CD4-positive, alpha-beta T cell treated with Interferon alpha-2 for 1 hour (primary cell): ENCODE data around the gene MYO6.
A peak's percentile ranks its signal among the peaks of the same experiment; 100 is the strongest.
"Not testable (repeated sequence)": the region's sequence is repeated elsewhere in the genome, so short reads cannot be mapped to it uniquely, and the experiment has no call there.

ENCODE experiments used
- DNase-seq, 2 donors: peaks; one replicate each; pipeline ENCODE4 v3.0.0-alpha.2; 2020 to 2022

MYO6 gene

DNA sequence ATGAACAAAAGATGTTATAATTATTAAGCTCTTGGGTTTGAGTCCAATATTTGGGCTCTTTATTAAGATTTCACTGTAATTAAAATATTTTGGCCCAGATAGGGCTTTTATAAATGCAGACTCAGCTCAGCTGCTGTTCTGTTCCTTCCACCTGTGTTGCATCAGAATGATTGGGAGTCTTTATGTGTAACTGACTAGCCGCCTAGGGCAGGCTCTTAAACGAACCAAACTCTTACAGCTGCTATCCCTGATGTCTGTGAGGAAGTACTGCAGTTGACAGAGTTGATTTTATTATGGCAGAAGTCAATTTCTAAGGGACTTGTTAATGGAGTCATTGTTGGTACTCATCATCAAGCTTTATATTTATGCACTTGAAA is 144.7 kb downstream of the MYO6 start:
- no peak for DNase-seq

DNA sequence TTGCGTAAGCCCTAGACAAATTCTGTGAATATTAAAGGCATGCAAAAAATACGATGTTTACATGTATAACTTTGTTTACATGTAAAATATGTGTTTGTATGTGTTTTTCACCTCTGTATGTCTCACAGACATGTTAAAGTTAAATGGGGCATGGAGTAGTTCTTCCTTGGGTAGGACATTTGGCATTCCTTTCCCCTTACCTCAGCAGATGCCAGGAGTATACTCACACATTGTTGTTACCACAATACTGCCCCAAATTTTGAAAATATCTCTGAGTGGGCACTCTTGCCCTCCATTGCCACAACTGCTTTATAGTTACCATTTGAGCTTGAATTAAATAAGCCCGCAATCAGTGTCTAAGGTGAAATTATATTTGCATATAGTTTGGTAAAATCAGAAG is 147.5 kb downstream of the MYO6 start:
- DNase-seq, result no peak

DNA sequence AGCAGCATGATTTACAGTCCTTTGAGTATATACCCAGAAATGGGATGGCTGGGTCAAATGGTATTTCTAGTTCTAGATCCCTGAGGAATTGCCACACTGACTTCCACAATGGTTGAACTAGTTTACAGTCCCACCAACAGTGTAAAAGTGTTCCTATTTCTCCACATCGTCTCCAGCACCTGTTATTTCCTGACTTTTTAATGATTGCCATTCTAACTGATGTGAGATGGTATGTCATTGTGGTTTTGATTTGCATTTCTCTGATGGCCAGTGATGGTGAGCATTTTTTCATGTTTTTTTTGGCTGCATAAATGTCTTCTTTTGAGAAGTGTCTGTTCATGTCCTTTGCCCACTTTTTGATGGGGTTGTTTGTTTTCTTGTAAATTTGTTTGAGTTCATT is 151.2 kb downstream of the MYO6 start:
- DNase-seq, result not testable (repeated sequence)

DNA sequence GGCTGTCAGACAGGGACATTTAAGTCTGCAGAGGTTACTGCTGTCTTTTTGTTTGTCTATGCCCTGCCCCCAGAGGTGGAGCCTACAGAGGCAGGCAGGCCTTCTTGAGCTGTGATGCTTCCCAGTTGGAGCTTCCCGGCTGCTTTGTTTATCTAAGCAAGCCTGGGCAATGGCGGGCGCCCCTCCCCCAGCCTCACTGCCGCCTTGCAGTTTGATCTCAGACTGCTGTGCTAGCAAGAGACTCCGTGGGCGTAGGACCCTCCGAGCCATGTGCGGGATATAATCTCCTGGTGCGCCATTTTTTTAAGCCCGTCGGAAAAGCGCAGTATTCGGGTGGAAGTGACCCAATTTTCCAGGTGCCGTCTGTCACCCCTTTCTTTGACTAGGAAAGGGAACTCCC is 156.1 kb downstream of the MYO6 start:
- not testable (repeated sequence) for DNase-seq

DNA sequence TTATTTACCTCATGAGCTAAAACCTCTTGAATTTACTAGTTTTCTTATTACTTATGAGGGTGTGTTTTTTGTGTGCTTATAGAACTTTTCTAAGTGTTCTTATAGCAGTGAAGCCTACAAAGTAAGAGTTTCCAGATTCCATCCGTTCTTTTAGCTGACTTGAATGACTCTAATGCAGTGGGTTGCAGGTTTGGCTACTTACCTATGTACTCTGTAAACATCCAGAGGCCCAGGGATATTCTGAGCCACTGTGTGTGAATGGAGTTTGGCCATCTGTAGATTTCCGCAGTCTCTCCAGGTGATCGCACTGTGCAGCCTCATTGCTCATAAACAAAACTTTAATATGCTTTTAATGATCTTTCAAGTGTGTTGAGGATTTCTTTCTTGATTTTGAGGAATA is 157.8 kb downstream of the MYO6 start:
- DNase-seq, result no peak

DNA sequence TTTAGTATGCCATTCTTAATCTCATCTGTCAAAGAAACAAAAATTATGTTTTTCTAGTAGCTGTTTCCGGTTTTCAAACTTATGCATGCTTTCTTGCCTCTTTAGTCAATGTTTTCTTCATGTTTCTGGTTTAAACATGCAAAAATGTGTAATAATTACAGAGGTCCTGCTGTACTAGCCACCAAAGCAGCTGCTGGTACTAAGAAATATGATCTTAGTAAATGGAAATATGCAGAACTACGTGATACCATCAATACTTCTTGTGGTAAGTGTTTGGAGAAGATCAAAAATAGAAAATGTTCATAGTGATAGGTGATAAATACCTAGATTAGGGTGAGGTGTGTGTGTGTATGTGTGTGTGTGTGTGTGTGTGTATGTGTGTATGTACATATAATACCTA is 158.4 kb downstream of the MYO6 start:
- DNase-seq, result no peak

DNA sequence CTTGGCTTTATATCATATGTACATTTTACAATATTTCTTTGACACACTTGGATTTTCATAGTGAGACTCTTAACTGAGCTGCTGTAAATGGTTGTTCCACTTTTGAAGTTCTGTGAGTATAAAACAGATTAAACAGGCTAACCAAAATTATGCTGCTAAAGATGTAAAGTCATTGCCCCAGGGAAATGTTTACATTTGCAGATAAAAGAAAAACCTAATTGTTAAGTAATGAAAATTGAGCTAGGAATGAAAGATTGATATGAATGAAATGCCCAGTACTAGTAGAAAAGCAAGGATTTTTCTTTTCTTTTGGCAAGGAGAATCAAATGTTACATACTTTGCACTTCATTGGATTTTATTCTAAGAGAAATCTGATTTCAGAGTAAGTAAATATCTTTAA is 164.0 kb downstream of the MYO6 start:
- DNase-seq, result no peak

DNA sequence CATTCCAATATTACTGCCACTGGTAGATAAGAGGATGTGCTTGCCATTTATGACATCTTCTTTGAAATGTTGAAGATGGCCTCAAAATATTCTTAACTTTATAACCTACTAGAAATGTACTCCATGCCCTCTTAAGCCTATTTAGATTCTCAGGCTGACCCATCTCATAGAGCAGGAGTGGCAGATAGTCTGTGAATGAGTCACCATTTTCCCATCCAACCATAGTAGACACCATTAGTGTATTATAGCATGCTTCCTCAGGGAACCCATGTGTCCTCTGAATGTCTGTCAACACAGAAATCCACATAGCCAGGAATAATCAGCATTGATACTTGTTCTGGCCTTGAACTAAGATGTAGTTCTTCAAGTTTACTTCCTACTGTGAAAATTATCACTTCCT is 173.2 kb downstream of the MYO6 start:
- no peak for DNase-seq

DNA sequence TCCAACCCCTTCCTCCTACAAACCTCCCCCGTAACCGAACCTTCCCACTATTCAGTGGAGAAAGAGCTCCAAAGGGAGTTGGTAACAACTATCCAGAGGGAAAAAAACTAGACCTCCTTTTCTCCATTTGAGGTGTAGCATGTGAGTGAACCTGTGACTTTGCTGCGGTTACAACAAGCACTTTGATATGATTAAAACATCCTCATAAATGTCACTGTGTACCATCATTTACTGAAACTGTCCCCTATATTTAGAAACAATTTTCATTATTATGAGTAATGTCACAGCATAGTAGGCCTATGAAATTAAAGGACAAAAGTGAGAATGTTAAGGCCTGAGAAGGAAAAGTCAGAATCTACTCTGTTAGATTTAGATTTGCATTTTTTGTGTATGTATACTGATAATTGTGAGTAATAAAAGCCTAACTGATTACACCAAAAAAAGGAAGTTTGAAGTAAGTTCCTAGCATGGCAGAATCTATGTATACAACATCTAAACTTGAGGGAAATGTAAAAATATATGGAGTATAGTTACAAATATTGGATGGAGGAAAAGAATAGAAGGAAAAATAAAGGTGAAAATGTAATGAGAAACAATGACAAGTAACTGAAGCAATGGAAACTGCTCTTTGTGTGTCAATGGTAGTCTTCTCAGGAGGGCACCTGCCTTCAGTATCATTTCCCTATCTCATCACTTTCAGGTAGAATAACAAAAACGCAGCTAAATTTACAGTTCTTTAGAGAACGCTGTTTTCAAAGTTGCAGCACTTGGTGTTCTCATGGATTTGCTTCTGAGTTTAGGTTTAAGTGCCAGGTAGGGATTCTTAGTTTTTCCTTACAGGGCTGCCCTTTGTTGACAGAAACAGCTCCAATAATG is 177.5 kb downstream of the MYO6 start:
- DNase-seq, result no peak

DNA sequence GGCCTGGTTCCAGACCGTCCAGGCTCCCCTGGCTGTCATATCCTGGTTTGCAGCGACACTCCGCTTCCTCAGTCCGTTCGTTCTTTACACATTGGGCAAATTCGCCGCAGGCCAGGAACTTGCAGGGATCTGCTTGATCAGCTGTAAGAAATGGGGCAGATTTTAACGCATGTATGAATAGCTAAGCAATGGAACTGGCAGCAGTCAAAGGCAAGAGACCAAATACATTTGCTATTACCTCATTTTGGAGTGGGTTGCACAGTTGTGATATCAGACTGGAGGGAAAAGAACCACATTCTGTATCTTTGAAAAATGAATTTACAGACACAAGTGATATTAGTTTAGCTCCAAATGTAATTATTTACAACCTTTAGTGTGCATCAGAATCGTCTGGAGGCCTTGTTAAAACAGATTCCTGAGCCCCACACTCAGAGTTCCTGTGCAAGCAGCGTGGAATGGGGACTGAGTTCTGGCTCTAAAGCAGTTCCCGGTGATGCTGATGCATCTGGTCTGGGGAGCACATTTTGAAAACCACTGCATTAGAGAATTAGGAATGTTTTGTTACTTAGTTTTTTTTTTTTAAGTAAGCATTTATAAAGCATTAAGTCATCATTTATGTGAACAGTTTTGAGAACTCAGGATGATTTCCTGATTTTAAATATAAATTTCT is 182.1 kb downstream of the MYO6 start:
- no peak for DNase-seq

DNA sequence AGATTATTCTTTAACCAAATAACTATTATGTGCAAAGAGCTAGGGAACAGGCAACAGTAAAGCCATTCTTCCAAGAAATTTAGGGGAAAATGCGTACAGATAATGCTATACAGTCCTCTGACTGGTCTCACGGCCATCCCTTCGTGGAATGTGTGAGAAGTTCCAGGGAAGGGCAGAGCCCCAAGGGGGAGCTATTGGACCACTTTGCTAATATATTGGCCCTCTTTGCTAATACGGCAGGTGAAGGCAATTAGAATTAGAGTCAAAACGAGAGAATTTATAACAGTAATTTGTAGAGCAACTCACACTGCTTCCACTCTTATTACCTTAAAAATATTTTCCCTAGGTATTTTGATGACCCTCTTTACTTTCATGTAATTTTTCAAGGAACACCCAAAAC is 183.0 kb downstream of the MYO6 start:
- DNase-seq, result peak in 1 of 2 donors; percentile 3

DNA sequence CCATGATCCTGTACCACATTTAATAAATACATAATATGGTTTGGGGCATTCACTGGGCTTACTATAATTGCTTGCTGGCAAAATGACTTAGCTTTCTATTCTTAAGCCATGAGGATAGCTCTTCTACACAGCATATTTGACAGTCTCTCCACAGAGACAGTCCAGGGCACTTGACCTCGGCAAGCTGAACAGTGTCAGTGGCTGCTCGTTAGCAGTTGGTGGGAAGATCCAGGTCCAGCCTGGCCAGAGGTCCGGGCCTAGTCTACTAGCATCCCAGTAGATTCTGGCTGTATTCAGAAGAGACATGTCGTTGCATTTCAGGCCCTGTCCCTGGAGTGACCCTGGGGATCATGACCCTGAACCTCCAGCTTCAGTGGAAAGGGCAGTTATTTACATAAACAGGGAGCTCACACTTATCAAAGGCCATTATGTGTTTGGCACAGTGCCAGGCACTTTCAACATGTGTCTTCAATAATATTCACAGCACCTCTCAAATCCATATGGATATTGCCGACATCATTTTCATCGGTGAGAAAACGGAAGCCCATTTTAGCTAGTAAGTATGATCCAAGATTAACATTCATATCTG is 184.4 kb downstream of the MYO6 start:
- DNase-seq, result no peak

DNA sequence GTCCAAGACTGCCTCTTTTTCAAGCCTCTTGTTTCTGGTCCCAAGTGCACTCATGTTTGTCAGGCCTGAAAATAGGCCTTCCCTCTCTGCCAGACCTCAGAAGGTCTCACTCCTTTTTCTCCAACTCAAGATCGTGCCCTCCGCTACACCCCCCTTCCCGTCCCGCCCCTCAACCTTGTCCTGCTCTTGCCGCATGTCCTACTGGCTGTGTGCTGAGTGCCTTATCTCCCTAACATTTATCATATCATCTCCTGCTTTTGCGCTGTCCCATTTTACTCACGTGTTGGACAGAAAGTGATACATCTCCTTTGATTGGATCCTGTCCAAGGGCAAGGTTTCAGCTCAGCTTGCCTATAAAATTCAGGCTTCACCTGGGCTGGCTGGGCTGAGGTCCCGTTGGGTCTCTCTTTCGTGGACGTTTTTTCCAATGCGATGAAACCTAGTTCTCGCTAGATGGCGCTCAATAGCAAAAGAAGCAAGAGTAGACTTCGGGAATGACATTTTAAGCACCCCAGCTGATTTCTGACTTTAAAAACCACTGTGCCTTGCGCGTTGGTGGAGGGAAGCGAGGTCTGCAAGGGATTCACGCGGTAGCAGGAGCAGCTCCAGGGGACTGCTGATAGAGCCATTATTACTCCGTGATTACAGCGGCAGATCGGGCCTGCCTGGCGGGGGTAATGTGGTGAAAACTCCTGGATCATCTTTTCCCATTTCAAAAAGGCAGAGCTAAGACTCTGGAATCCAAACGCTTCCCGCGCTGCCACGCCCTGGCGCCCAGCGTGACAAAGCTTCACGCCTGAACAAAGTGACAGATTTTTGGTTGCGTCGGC is 185.8 kb downstream of the MYO6 start:
- peak; percentile 3 to 48 for DNase-seq

DNA sequence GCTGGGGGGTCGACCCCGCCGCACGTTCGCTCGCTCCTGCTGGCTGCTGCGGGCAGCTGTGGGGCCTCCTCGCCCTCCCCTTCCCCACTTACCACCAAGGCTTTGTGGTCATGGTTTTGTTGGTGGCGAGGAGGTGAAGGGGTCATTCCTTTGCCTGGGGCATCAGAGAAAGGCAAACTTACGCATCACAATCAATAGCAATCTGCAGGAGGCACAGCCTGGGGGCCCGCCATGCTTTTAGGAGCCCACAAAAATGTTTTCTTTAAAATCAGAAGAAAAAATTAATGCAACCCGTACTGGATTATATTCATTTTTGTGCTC is 186.4 kb downstream of the MYO6 start:
- no peak for DNase-seq

DNA sequence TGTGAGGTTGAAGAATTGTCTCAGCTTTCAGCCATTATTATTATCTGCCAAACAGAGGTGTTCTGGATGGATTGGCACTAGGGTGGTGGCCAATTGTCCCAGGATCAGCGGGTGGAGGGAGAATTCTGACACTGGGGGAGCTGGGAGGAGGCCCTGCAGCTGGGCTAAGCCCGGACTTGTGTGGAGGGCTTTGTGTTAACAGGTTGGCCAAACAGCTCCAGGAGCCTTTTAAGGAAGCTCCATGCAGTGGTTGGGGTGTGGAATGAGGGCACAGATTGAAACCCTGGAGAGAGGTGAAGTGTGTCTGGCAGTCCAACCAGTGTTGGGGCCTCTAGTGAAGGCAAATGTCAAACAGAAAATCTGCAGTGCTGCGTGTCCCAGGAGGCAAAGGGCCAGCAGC is 187.6 kb downstream of the MYO6 start:
- DNase-seq, result no peak

DNA sequence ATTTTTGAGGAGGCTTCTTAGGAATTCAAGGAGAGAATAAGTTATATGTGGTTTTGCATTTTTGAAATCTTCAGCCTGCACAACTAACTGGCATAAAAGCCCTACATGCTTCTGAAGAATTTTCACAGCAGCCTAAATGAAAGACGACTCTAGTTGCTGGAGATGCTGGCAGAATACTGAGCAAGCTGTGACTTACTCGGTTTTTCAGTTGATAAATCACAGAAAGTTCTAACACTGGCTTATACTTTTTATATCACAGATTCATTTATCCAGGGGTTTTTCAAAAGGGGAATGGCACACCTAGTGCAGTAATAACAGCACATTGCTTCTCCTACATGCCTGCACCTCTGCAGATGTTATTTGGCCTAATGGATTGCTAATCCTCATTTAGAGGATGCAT is 188.8 kb downstream of the MYO6 start:
- DNase-seq, result no peak

DNA sequence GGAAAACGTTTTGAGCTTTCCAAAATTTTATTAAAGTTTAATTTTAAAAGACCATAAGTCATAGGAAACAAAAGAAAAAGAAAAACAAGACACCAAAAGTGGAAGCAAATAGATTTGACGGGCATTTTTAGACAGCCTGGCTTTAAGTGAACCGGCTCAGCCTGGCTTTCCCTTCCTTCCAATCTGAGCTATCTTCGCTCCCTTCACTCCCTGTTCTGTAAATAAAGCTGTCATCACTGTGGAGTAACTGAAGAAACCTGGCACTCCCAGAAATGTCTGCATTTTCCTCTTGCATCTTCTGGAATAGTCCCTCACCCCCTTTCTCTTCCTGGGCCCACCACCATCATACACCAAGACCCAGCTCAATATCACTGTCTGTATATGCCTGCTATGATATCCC is 191.5 kb downstream of the MYO6 start:
- DNase-seq, result no peak

DNA sequence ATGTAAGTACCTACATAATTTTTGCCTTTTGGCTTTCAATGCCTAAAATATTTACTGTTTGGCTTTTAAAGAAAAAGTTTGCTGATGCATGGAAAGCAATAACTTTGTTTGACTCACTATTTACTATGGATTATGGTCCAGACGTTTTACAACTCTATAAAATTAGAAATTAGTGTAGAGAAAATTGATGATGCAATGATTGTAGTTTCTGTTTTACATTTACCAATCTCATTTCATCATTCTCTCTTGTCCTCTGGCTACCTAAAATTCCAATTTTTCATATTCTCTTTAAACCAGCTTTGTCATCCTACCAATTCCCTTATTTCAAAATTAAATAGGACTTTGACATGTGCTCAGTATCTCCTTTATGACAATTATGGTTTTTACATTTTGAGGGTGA is 192.5 kb downstream of the MYO6 start:
- no peak for DNase-seq

DNA sequence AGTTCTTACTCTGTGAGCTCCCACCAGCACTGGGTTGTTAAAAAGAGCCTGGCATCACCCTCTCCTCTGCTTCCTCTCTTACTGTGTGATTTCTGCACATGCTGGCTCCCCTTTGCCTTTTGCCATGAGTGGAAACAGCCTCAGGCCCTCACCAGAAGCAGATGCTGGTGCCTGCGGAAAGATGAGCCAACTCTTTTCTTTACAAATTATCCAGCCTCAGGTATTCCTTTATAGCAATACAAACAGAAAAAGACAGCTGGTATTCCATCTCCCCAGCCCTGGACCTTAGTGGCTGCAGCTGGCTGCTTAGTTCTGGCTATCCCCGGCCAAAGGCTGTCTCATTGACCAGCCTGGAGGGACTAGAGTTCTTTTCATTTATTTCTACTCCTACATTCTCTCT is 194.3 kb downstream of the MYO6 start:
- no peak for DNase-seq

DNA sequence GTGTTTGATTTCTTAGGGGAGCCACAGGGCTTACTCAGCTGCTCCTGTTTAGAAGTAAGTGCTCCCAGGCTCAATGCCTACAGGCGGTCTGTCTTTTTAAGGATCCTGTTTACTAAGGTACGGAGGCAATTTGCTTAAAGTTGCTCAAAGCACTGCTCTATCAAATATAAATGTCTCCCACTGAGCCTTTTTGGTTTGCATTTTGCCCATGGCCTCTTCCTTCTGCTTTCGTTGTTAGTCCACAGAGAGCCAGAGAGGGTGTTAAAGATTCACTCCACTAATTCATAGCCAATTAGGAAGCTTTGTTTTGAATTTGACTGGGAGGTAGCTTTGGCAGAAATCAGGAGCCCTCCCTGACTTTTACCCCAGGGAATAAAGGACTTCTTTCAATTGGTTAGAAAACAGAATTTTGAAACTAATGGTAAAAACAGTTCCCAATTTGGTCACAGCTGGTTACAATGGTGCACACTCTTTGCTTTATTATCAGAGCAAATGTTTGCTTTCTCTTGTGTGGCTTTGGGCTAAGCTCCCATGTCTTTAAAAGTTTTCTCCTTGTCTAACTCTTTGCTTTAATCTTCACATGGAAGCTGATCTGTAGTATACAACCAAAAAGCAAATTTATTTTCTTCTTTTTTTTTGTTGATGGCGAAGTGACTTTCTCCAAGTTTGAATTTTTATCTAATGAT is 197.2 kb downstream of the MYO6 start:
- DNase-seq, result no peak

DNA sequence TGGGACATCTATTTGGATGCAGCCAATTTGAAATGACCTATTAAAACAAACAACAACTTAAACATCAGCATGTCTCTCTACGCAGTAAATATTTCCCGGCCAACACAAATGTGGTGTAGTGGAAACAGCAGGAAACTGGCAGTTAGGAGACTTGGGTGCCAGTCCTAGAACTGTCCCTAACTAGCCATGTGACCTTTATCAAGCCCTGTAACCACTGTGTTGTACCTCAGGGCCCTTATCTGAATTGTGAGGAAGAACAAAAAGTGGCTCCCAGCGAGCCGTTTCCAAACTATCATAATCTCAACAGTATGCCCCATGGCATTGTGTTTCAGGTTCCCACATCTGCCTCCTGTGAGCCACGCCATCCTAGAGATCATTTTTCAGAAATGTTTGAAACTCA is 198.9 kb downstream of the MYO6 start:
- no peak for DNase-seq

DNA sequence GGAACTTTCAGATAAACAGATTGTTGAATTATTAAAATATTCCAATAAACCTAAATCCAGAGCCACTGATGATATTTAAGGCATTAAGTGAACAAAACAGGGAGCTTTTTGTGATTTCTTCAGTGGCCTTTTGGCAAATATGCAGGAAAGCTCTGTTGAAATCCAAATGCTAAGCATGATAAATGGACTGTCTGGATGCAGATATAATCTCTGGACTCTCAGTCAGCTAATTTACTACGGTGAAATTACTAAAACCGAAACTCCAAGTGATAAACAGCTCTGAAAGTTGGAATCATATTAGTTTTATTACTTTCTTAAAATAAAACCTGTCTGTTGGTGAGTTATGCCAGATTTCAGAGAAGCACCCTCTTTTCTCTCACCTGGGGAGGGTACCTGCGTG is 203.1 kb downstream of the MYO6 start:
- no peak for DNase-seq

DNA sequence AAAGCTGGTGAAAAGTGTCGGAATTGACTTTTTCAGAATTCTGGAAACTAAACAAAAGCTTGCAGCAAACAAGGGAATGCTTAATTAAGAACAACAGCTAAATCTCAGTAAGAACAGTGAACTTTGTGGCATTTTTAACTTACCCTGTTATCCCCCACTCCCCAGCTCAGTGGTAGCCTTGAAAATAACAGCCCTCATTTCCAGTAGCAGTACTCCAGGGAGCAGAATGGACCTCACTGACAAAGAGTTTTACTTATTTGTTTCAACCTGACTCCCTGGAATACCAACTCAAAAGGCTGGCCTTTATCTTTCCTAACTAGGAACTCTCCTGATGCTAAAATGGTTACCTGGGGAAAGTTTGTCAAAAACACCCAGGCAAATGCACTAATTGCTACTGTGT is 214.5 kb downstream of the MYO6 start:
- no peak for DNase-seq
